Breast epithelium (tissue), 3 donors: ENCODE results near the gene NPY2R.

Experiments
- POLR2A ChIP-seq: fragments of 450-650 bp; IDR thresholded peaks from one replicate; pipeline ENCODE4 v1.6.1; 2016; ENCODE audit warnings: antibody characterized with exemption, mild to moderate bottlenecking, moderate library complexity
- POLR2AphosphoS5 ChIP-seq, 3 donors: sonication (generic); formaldehyde crosslinking; IDR thresholded peaks; one replicate each; pipeline ENCODE4 v1.6.1; 2017; ENCODE audit warnings: antibody characterized with exemption in 3 of 3
- TF ChIP-seq, protein P1 (sequence below), 3 donors: fragments of 450-650 bp; IDR thresholded peaks; one replicate each; pipeline ENCODE4 v1.5.1; 2016 to 2017; ENCODE audit warnings: antibody characterized with exemption in 3 of 3, mild to moderate bottlenecking in 3 of 3, moderate library complexity in 3 of 3

DNA sequence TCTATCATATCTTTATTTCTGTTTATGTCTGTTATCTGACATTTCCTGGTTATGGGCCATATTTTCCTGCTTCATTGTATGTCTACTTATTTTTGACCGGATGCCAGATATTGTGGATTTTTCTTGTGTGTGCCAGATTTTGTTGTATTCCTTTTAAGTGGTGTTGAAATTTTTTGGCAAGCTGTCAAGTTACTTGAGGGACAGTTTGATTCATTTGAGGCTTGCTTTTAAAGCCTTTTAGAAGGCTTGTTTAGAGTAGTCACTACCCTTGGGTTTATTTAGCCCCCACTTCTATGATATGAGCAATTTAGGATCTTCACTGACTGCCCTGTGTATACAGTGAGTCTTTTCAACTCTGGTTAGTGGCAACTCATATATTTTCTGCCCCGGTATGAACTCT is 29.2 kb upstream of the NPY2R start:
- TF ChIP-seq, protein P1, sequence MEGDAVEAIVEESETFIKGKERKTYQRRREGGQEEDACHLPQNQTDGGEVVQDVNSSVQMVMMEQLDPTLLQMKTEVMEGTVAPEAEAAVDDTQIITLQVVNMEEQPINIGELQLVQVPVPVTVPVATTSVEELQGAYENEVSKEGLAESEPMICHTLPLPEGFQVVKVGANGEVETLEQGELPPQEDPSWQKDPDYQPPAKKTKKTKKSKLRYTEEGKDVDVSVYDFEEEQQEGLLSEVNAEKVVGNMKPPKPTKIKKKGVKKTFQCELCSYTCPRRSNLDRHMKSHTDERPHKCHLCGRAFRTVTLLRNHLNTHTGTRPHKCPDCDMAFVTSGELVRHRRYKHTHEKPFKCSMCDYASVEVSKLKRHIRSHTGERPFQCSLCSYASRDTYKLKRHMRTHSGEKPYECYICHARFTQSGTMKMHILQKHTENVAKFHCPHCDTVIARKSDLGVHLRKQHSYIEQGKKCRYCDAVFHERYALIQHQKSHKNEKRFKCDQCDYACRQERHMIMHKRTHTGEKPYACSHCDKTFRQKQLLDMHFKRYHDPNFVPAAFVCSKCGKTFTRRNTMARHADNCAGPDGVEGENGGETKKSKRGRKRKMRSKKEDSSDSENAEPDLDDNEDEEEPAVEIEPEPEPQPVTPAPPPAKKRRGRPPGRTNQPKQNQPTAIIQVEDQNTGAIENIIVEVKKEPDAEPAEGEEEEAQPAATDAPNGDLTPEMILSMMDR (IDR thresholded peaks at IDR 0.05), result no peak
- no peak for TF ChIP-seq POLR2A
- TF ChIP-seq POLR2AphosphoS5 (IDR thresholded peaks at IDR 0.05), result no peak
